ENCODE results near the gene AGBL4. TPM values are rescaled to one million over a fixed set of nuclear protein-coding genes. Genes with fewer than 3 reads are reported as not detected.

AGBL4 gene
- polyA plus RNA-seq, 3 donors = 0.05 TPM; not detected in 2

GRCh38 chr1:48576565-48576964, 1447.2 kb downstream of the AGBL4 start:
- Histone ChIP-seq H3K4me1 (ENCODE audit: control insufficient read depth in 1 of 2, insufficient read depth in 2 of 2, low read length in 2 of 2) (no peaks in the 10 kb centered on the region), H3K9ac (ENCODE audit: insufficient read depth, low read length, poor library complexity, severe bottlenecking) (no peak overlapping the region), H3K27ac (ENCODE audit: low read depth in 1 of 2, low read length in 2 of 2) (no peak overlapping the region), H2AFZ (ENCODE audit: insufficient read depth, low read depth, low read length, poor library complexity, severe bottlenecking) (no peak overlapping the region), H3K79me2 (ENCODE audit: insufficient read depth, low read length) (no peaks in the 10 kb centered on the region), H3K9me3 (replicated peaks in 1 of 2; ENCODE audit: control insufficient read depth in 1 of 2, insufficient read depth in 1 of 2, low read length in 2 of 2) (no peaks in the 10 kb centered on the region), H3K4me2 (replicated peaks; ENCODE audit: extremely low read depth, low read length, poor library complexity, severe bottlenecking) (no peak overlapping the region), H3K27me3 (ENCODE audit: control insufficient read depth in 2 of 2, insufficient read depth in 2 of 2, low read length in 2 of 2) (no peaks in the 10 kb centered on the region), H4K20me1 (ENCODE audit: insufficient read depth, low read length) (no peaks in the 10 kb centered on the region), H3K4me3 (replicated peaks in 1 of 3; ENCODE audit: low read depth in 2 of 3, low read length in 3 of 3) (no peak overlapping the region), H3K36me3 (replicated peaks in 1 of 2; ENCODE audit: control insufficient read depth in 1 of 2, insufficient read depth in 2 of 2, low read length in 2 of 2) (no peaks in the 10 kb centered on the region)
- Mint-ChIP-seq H3K36me3 (no peaks in the 10 kb centered on the region), H3K4me1 (peaks cover 19% of the 10 kb centered on the region), H3K27me3 (ENCODE audit: low read depth in 3 of 3) (peaks cover 0 to 2% (median 0%) of the 10 kb centered on the region in 3 donors), H3K27ac (no peak overlapping the region), H3K4me3 (no peak overlapping the region), H3K9me3 (no peaks in the 10 kb centered on the region)
- WGBS (ENCODE audit: insufficient coverage) = no CpG with 5 or more reads among the region's 2 CpGs
- DNase-seq = no peak
- intact Hi-C loops (cut with micrococcal nuclease) = no loop called here
- no peak for TF ChIP-seq CTCF (IDR thresholded peaks at IDR 0.05)

GRCh38 chr1:48572646-48573258, 1451.0 kb downstream of the AGBL4 start:
- H4K20me1 ChIP-seq (ENCODE audit: insufficient read depth, low read length) = no peaks in the 10 kb centered on the region
- Mint-ChIP-seq H3K4me3 (no peak overlapping the region), H3K4me1 (peaks cover 14% of the 10 kb centered on the region), H3K36me3 (no peaks in the 10 kb centered on the region), H3K27ac (no peak overlapping the region), H3K9me3 (no peaks in the 10 kb centered on the region), H3K27me3 (ENCODE audit: low read depth in 3 of 3) (peaks cover 0 to 2% (median 0%) of the 10 kb centered on the region in 3 donors)
- no peak for TF ChIP-seq CTCF (IDR thresholded peaks at IDR 0.05)
- H3K4me1 ChIP-seq (ENCODE audit: control insufficient read depth in 1 of 2, insufficient read depth in 2 of 2, low read length in 2 of 2) = no peaks in the 10 kb centered on the region
- H3K4me3 ChIP-seq (replicated peaks in 1 of 3; ENCODE audit: low read depth in 2 of 3, low read length in 3 of 3) = no peak overlapping the region
- no peaks in the 10 kb centered on the region for H3K9me3 ChIP-seq (replicated peaks in 1 of 2; ENCODE audit: control insufficient read depth in 1 of 2, insufficient read depth in 1 of 2, low read length in 2 of 2)
- no peaks in the 10 kb centered on the region for H3K27me3 ChIP-seq (ENCODE audit: control insufficient read depth in 2 of 2, insufficient read depth in 2 of 2, low read length in 2 of 2)
- no peak for DNase-seq
- WGBS (ENCODE audit: insufficient coverage) = 0% methylated on average over 3 of the region's 7 CpGs
- H3K4me2 ChIP-seq (replicated peaks; ENCODE audit: extremely low read depth, low read length, poor library complexity, severe bottlenecking) = no peak overlapping the region
- H3K27ac ChIP-seq (ENCODE audit: low read depth in 1 of 2, low read length in 2 of 2) = no peak overlapping the region
- no peak overlapping the region for H3K9ac ChIP-seq (ENCODE audit: insufficient read depth, low read length, poor library complexity, severe bottlenecking)
- H3K79me2 ChIP-seq (ENCODE audit: insufficient read depth, low read length) = no peaks in the 10 kb centered on the region
- H2AFZ ChIP-seq (ENCODE audit: insufficient read depth, low read depth, low read length, poor library complexity, severe bottlenecking) = peak overlapping the region; percentile 15
- H3K36me3 ChIP-seq (replicated peaks in 1 of 2; ENCODE audit: control insufficient read depth in 1 of 2, insufficient read depth in 2 of 2, low read length in 2 of 2) = no peaks in the 10 kb centered on the region
- intact Hi-C loops (cut with micrococcal nuclease) = no loop called here
